K562 (cell line): ENCODE measurements around the gene SON. TPM values are rescaled to one million over a fixed set of nuclear protein-coding genes. Genes with fewer than 3 reads are reported as not detected.
A peak's percentile ranks its signal among the peaks of the same experiment; 100 is the strongest.

Experiments used
- ADNP ChIP-seq: fragments of 200-800 bp; sonication (Bioruptor generic); IDR thresholded peaks from 2 replicates; pipeline ENCODE4 v1.6.1; 2016; ENCODE audit warnings: missing genetic modification characterization, missing compliant biosample characterization
- ARID1B ChIP-seq: fragments of 450-650 bp; IDR thresholded peaks from 2 replicates; pipeline ENCODE4 v1.6.1; 2016; ENCODE audit warnings: antibody characterized with exemption, mild to moderate bottlenecking, inconsistent platforms
- ARID3A ChIP-seq: IDR thresholded peaks from 2 replicates; pipeline ENCODE4 v1.6.1; 2012; ENCODE audit warnings: low read depth, low read length, improper control_type of control experiment, borderline replicate concordance
- ATF7 ChIP-seq: fragments of 450-650 bp; IDR thresholded peaks from 2 replicates; pipeline ENCODE4 v1.7.1; 2014; ENCODE audit warnings: mild to moderate bottlenecking, moderate library complexity
- CBX5 ChIP-seq: IDR thresholded peaks from 2 replicates; pipeline ENCODE4 v1.6.1; 2014; ENCODE audit warnings: low read depth, borderline replicate concordance
- MAFK ChIP-seq: IDR thresholded peaks from 2 replicates; pipeline ENCODE4 v1.6.1; 2011; ENCODE audit warnings: low read length, improper control_type of control experiment
- MAZ ChIP-seq, 2 experiments: fragments of 450-650 bp in 1 of 2; sonication (generic) in 1 of 2; formaldehyde crosslinking; IDR thresholded peaks in 1 of 2; conservative IDR thresholded peaks in 1 of 2; 2 replicates each; pipeline versions ENCODE4 v1.4.0 to v1.5.0; 2020; ENCODE audit warnings: mild to moderate bottlenecking in 1 of 2, missing genetic modification reagents in 1 of 2
- MGA ChIP-seq: fragments of 450-650 bp; IDR thresholded peaks from 2 replicates; pipeline ENCODE4 v1.6.1; 2016; ENCODE audit warnings: mild to moderate bottlenecking, moderate library complexity
- POLR2B ChIP-seq: fragments of 450-650 bp; IDR thresholded peaks from 2 replicates; pipeline ENCODE4 v1.6.1; 2018; ENCODE audit warnings: low read depth; ENCODE audit not compliant: partially characterized antibody
- POU5F1 ChIP-seq: fragments of 150-350 bp; IDR thresholded peaks from 2 replicates; pipeline ENCODE4 v1.6.1; 2014; ENCODE audit warnings: borderline replicate concordance, low read length, low read depth, mild to moderate bottlenecking; ENCODE audit not compliant: partially characterized antibody
- SMARCA4 ChIP-seq: fragments of 450-650 bp; IDR thresholded peaks from 2 replicates; pipeline ENCODE4 v1.6.1; 2016
- SPI1 ChIP-seq: IDR thresholded peaks from 2 replicates; pipeline ENCODE4 v1.6.1; 2011; ENCODE audit warnings: low read depth, low read length, control low read depth, borderline replicate concordance
- SRSF1 ChIP-seq: fragments of 200-400 bp; formaldehyde crosslinking; IDR thresholded peaks from 2 replicates; pipeline ENCODE4 v1.6.1; 2017; ENCODE audit warnings: mild to moderate bottlenecking, low read depth, low read length, moderate library complexity
- USF2 ChIP-seq: sonication (generic); formaldehyde crosslinking; IDR thresholded peaks from 2 replicates; pipeline ENCODE4 v1.5.0; 2020; ENCODE audit warnings: missing genetic modification reagents
- ZNF354B ChIP-seq: fragments of 250-450 bp; sonication (Bioruptor Pico); IDR thresholded peaks from 2 replicates; pipeline ENCODE4 v1.4.0; 2020
- polyA plus RNA-seq, 8 experiments: library from polyadenylated mRNA; depleted of rRNA in 4 of 8; stranded (reverse) in 5 of 8; unstranded in 3 of 8; fragments of >200 nt; fragmentation: Nextera tagmentation in 2 of 8; fragmentation: Illumina TruSeq in 1 of 8; extraction: Ambion mirVana in 2 of 8; extraction: Trizol in 1 of 8; gene quantifications; 2 replicates each; pipeline versions ENCODE4 v1.2.1 to v1.2.3, GENCODE V29; 2011 to 2014; ENCODE audit warnings: inconsistent platforms in 1 of 8, missing spikeins in 1 of 8
- total RNA-seq, 7 experiments: library from RNA; depleted of rRNA in 6 of 7; stranded (reverse); fragments of >200 nt in 6 of 7; fragmentation: Illumina TruSeq in 2 of 7; extraction: Trizol in 2 of 7; gene quantifications; 2 replicates each; pipeline versions ENCODE4 v1.2.1 to v1.2.3, GENCODE V29; 2011 to 2021; ENCODE audit warnings: low replicate concordance in 1 of 7

The SON gene
- total and polyA plus RNA-seq, 9 of the 15 experiments (the other 6 are each of a cell fraction or from before 2014, with no cell fraction given): 105 to 742 (median 187) TPM

- TF ChIP-seq ARID3A (no peak), USF2 (CRISPR knock-in tag) (no peak), ARID1B (0 out of 2 replicates have a peak, but pooled peaks have one; percentile 6), POLR2B (peak; percentile 49), ADNP (tag) (no peak), SRSF1 (no peak), SPI1 (no peak), SMARCA4 (0 out of 2 replicates have a peak, but pooled peaks have one; percentile 23), ATF7 (no peak), CBX5 (no peak), MAFK (peak; percentile 75; the same call in 1 of the 2 replicates), ZNF354B (no peak), MAZ (CRISPR knock-in tag; conservative IDR thresholded peaks at IDR 0.05 in 1 of 2, IDR thresholded peaks at IDR 0.05 in 1 of 2) (no peak), MGA (no peak), POU5F1 (no peak)
Observed at GRCh38 chr21:33522953-33523349, 19.9 kb upstream of the SON start (continued).
